ENCODE measurements around the gene AGTR1. TPM values are rescaled to one million over a fixed set of nuclear protein-coding genes. Genes with fewer than 3 reads are reported as not detected.

Gene AGTR1
- total RNA-seq, result 22.0 TPM

GRCh38 chr3:148697306-148698189 lies at the start of gene AGTR1:
Gene AGTR1, plus strand, starts transcription at chr3:148697903. Its CDS starts 43,133 bp downstream, at chr3:148741036.

Small RNA genes within 50 kb of the gene (small RNA-seq; reads per million reads assigned to genes)
- not detected for gene RPL38P1 (ENCODE audit: low replicate concordance)

Other genes with a start within 250 kb of the AGTR1 start
- gene CPB1, start 129.9 kb downstream of the AGTR1 start, total RNA-seq, result 0.41 TPM
- 1.6 TPM for gene CPA3, start 167.4 kb downstream of the AGTR1 start, total RNA-seq